Cerebellar cortex (tissue), 1 donor: ENCODE data around the gene HMCN2.
"Not testable (repeated sequence)": the region's sequence is repeated elsewhere in the genome, so short reads cannot be mapped to it uniquely, and the experiment has no call there.

ENCODE experiments used
- DNase-seq: peaks from one replicate; pipeline ENCODE4 v3.0.0-alpha.2; 2015; ENCODE audit warnings: low spot score

The HMCN2 gene

GRCh38 chr9:130432796-130433167, 167.2 kb downstream of the HMCN2 start:
- no peak for DNase-seq

- no peak for DNase-seq
Measured at GRCh38 chr9:130433168-130433946, 167.8 kb downstream of the HMCN2 start.

GRCh38 chr9:130433947-130434262, 168.3 kb downstream of the HMCN2 start:
- no peak for DNase-seq

GRCh38 chr9:130434656-130435055, 169.1 kb downstream of the HMCN2 start:
- not testable (repeated sequence) for DNase-seq

- DNase-seq = no peak
Measured at GRCh38 chr9:130437011-130437789, 171.6 kb downstream of the HMCN2 start.

- DNase-seq = no peak
Measured at GRCh38 chr9:130438382-130438981, 172.9 kb downstream of the HMCN2 start.

- DNase-seq = no peak
Measured at GRCh38 chr9:130441031-130441430, 175.5 kb downstream of the HMCN2 start.

GRCh38 chr9:130442746-130443455, 177.3 kb downstream of the HMCN2 start:
- no peak for DNase-seq

- DNase-seq = no peak
Measured at GRCh38 chr9:130443456-130443801, 177.9 kb downstream of the HMCN2 start.

- DNase-seq = no peak
Measured at GRCh38 chr9:130443840-130444492, 178.4 kb downstream of the HMCN2 start.

- DNase-seq = no peak
Measured at GRCh38 chr9:130444565-130445221, 179.1 kb downstream of the HMCN2 start, which contains the start of gene ASS1. ASS1 (plus strand) TSS chr9:130444961; CDS start chr9:130452229, 7,268 bp downstream.

GRCh38 chr9:130445268-130445983, 179.9 kb downstream of the HMCN2 start:
- no peak for DNase-seq

GRCh38 chr9:130446101-130446861, 180.7 kb downstream of the HMCN2 start:
- peak; percentile 67 for DNase-seq

- peak; percentile 45 for DNase-seq
Measured at GRCh38 chr9:130447193-130447816, 181.7 kb downstream of the HMCN2 start.

GRCh38 chr9:130448035-130448624, 182.6 kb downstream of the HMCN2 start:
- no peak for DNase-seq

GRCh38 chr9:130448771-130449603, 183.4 kb downstream of the HMCN2 start:
- DNase-seq = no peak

GRCh38 chr9:130450344-130451003, 184.9 kb downstream of the HMCN2 start:
- no peak for DNase-seq

- DNase-seq = no peak
Measured at GRCh38 chr9:130451004-130451390, 185.4 kb downstream of the HMCN2 start.
